H1 (cell line): ENCODE results near the gene ZMYND15. TPM values are rescaled to one million over a fixed set of nuclear protein-coding genes. Genes with fewer than 3 reads are reported as not detected.

Experiments
- CBX8 ChIP-seq: fragments of 300-800, 300-1000 bp; sonication (generic); IDR thresholded peaks from 2 replicates; pipeline ENCODE4 v1.7.1; 2016; ENCODE audit warnings: low read depth, low read length, borderline replicate concordance
- KDM5A ChIP-seq: fragments of 200-600 bp; IDR thresholded peaks from 2 replicates; pipeline ENCODE4 v1.7.1; 2012; ENCODE audit warnings: mild to moderate bottlenecking, low read length, inconsistent platforms, mixed read lengths
- SAP30 ChIP-seq: fragments of 300-600 bp; sonication (generic); IDR thresholded peaks from 2 replicates; pipeline ENCODE4 v1.7.1; 2012; ENCODE audit warnings: low read length, moderate library complexity, mild to moderate bottlenecking, inconsistent platforms; ENCODE audit not compliant: insufficient read depth, insufficient replicate concordance
- SIX5 ChIP-seq: IDR thresholded peaks from 2 replicates; pipeline ENCODE4 v1.6.1; 2011; ENCODE audit warnings: mild to moderate bottlenecking, low read depth, low read length
- TAF7 ChIP-seq: optimal IDR thresholded peaks from 2 replicates; pipeline ENCODE3; 2011; ENCODE audit warnings: low read depth, mild to moderate bottlenecking, inconsistent platforms, low read length, moderate library complexity, borderline replicate concordance
- USF2 ChIP-seq: IDR thresholded peaks from 2 replicates; pipeline ENCODE4 v1.6.1; 2011; ENCODE audit warnings: low read length, improper control_type of control experiment
- polyA plus RNA-seq, 7 experiments: library from polyadenylated mRNA; depleted of rRNA in 3 of 7; stranded (reverse) in 5 of 7; unstranded in 2 of 7; fragments of >200 nt in 5 of 7; fragments of 200-250 nt in 2 of 7; gene quantifications; 1 replicate in 5 of 7; 2 replicates in 1 of 7; 4 replicates in 1 of 7; pipeline versions ENCODE4 v1.2.1 to v1.2.3, GENCODE V29; 2011 to 2013; ENCODE audit warnings: missing spikeins in 2 of 7, mixed read lengths in 2 of 7
- total RNA-seq: library from RNA; stranded (reverse); fragmentation: NEBNext Ultra II Directional; extraction: Animal tissue kit (Norgen Biotek cat#: 25700); gene quantifications from 2 replicates; pipeline ENCODE4 v1.2.1, GENCODE V29; 2021

ZMYND15 gene
- total and polyA plus RNA-seq, 2 of the 8 experiments (the other 6 are each of a cell fraction or from before 2014, with no cell fraction given) = 0.53 to 0.58 TPM

DNA sequence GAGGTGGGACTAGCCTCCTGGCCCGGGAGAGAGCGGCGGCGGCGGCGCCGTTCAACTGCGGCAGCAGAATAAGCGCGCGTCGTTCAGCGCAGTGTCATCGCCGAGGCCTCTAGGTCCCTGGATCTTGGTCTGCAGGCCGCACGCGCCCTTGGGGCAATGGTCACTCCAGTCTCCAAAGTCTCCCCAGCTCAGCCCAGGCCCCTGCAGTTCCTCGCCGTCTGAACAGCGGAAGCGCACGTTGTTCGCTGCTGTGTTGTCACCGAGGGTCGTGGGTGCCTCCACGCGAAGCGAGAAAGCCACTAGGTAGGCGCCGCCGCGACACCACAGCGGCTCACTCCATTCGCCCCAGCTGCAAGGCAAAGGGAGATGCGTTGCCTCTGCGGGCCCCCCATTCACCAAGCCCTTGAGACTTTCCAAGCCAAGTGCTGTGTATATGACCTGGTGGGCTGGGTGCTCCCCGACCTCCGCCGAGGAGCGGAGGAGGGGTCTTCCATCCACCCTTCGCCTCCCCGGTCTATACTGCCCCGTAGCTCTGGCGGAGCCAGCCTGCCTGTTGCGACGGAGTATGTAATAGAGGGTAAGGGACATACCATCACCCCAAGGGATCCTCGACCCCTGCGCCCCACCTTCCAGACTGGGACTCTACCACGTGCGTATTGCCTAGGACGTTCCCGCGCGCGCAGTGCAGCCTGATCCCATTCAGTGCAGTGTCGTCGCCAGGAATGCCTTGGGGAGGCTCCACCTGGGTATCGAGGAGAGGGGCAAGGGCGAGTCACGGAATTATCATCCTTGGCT is 45.9 kb downstream of the ZMYND15 start (continued):
- TF ChIP-seq TAF7 (no peak), USF2 (no peak), KDM5A (no peak), CBX8 (no peak), SIX5 (no peak), SAP30 (no peak)
